CD4-positive, alpha-beta T cell (primary cell): ENCODE data around the gene BTN1A1. TPM values are rescaled to one million over a fixed set of nuclear protein-coding genes. Genes with fewer than 3 reads are reported as not detected.
A peak's percentile ranks its signal among the peaks of the same experiment; 100 is the strongest.

Experiments used
- ATAC-seq: fragments of 200-7000 bp; cut with Tn5 transposase; one replicate; pipeline ENCODE4 v1.10.0; 2022; ENCODE audit warnings: mild to moderate bottlenecking; ENCODE audit not compliant: poor library complexity
- CTCF ChIA-PET: fragments of 350-600 bp; sonication (Branson Sonifier 250); formaldehyde crosslinking; loops from one replicate; lab custom pipeline; 2021; ENCODE audit warnings: antibody characterized with exemption, inconsistent platforms; lab: Charles Lee
- POLR2A ChIA-PET: fragments of 350-600 bp; sonication (Branson Sonifier 250); formaldehyde crosslinking; loops from one replicate; lab custom pipeline; 2021; ENCODE audit warnings: antibody characterized with exemption, inconsistent platforms; lab: Charles Lee
- DNase-seq, 14 experiments: peaks; one replicate each; pipeline ENCODE4 v3.0.0-alpha.2; 2013 to 2020; ENCODE audit warnings: mixed read lengths in 2 of 14
- H3K27ac ChIP-seq, 2 donors: one replicate each; pipeline versions ENCODE4 v1.5.1 to v1.7.0; 2013; ENCODE audit warnings: low read length in 2 of 2, low read depth in 1 of 2, mild to moderate bottlenecking in 1 of 2
- H3K27me3 ChIP-seq, 2 experiments: 1 replicate in 1 of 2; 2 replicates in 1 of 2; pipeline versions ENCODE4 v1.6.1 to v1.7.0; 2013; ENCODE audit warnings: low read length in 2 of 2, control low read depth in 1 of 2, mild to moderate bottlenecking in 1 of 2, moderate library complexity in 1 of 2; ENCODE audit not compliant: insufficient read depth in 2 of 2, control insufficient read depth in 1 of 2
- H3K36me3 ChIP-seq: one replicate; pipeline ENCODE4 v1.6.1; 2013; ENCODE audit warnings: low read length, control low read depth; ENCODE audit not compliant: insufficient read depth
- H3K4me1 ChIP-seq: one replicate; pipeline ENCODE4 v1.6.1; 2013; ENCODE audit warnings: low read length, control low read depth; ENCODE audit not compliant: insufficient read depth
- H3K4me3 ChIP-seq: one replicate; pipeline ENCODE4 v1.5.1; 2013; ENCODE audit warnings: mild to moderate bottlenecking, low read length, moderate library complexity
- H3K9me3 ChIP-seq, 2 experiments: 1 replicate in 1 of 2; 2 replicates in 1 of 2; pipeline versions ENCODE4 v1.6.1 to v1.7.0; 2013; ENCODE audit warnings: low read length in 2 of 2, mild to moderate bottlenecking in 2 of 2, control low read depth in 1 of 2, moderate library complexity in 1 of 2; ENCODE audit not compliant: control insufficient read depth in 1 of 2, insufficient read depth in 1 of 2
- H3K27ac Mint-ChIP-seq: one replicate; pipeline ENCODE4 v1.8.0; 2020; ENCODE audit warnings: mixed read lengths
- H3K27me3 Mint-ChIP-seq: one replicate; pipeline ENCODE4 v1.8.0; 2021; ENCODE audit warnings: mixed read lengths
- H3K36me3 Mint-ChIP-seq: one replicate; pipeline ENCODE4 v1.8.0; 2021; ENCODE audit warnings: low read depth, mixed read lengths
- H3K4me1 Mint-ChIP-seq: one replicate; pipeline ENCODE4 v1.8.0; 2021; ENCODE audit warnings: low read depth, mixed read lengths
- H3K4me3 Mint-ChIP-seq: one replicate; pipeline ENCODE4 v1.8.0; 2020; ENCODE audit warnings: mild to moderate bottlenecking, mixed read lengths
- H3K9me3 Mint-ChIP-seq: one replicate; pipeline ENCODE4 v1.8.0; 2020; ENCODE audit warnings: mixed read lengths
- intact Hi-C, 2 experiments: fragments of 100-400 bp; cut with DNase I in 1 of 2; cut with micrococcal nuclease in 1 of 2; formaldehyde crosslinking; loops; one replicate each; pipeline versions ENCODE4 v1.15.1 to v1.9.0; 2023 to 2025; cut with DNase I, micrococcal nuclease
- total RNA-seq, 174 experiments: library from RNA in 2 of 174; stranded (reverse) in 2 of 174; gene quantifications; one replicate each; pipeline ENCODE4 v1.2.3 and lab custom pipeline; 2021 to 2026
- TF ChIP-seq, protein P1 (sequence below): fragments of 200-600 bp; IDR thresholded peaks from one replicate; pipeline ENCODE4 v1.8.0; 2022; ENCODE audit warnings: antibody characterized with exemption, mild to moderate bottlenecking

The BTN1A1 gene
- total RNA-seq, 2 experiments from 2014 or later = not detected

DNA sequence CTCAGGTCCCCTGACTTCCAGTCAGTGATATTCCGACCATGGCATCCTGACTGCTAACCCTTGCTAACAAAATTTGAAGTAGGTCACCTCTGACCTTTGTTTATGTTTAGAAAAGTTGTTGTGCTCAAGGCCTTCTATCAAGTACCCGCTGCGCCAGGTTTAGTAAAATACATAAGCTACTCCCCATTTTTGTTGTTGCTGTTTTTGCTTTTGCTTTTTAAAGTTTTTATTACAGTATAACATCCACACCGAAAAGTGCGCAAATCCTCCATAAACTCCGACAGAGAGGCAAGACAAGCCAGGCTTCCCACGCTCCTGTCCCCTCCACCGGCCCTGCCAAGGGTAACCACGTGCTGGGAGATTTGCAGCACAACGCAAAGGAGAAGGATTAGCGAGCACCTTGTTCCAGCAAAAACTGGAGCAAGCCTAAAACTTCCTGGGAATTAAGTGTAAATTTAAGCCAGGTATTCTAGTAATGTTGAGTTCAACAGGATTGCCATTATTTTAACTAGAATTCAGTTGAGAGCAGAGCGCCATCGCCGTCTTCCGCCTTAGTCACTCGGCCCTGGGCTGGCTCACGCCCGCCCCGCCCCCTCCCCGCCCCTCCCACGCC is 20.2 kb downstream of the BTN1A1 start:
- ATAC-seq (peak; percentile 22), DNase-seq (peak in 2 of 14 experiments; percentile 16 to 20)
- CTCF ChIA-PET = interaction anchor here (1.5 to 2.7 kb wide), 3 partner anchors 12 to 76 kb away, joined by 3 to 15 read pairs (median 12); no protein-coding TSS in a partner anchor
- Histone ChIP-seq H3K27me3 (no peaks in the 10 kb centered on the region), H3K4me1 (peaks cover 10% of the 10 kb centered on the region), H3K27ac (peak overlapping the region; percentile 62 to 66), H3K36me3 (no peaks in the 10 kb centered on the region), H3K4me3 (peak overlapping the region; percentile 46), H3K9me3 (no peaks in the 10 kb centered on the region)
- Mint-ChIP-seq H3K4me3 (peak overlapping the region; percentile 87), H3K27me3 (peaks cover 9% of the 10 kb centered on the region), H3K27ac (peak overlapping the region; percentile 99), H3K4me1 (peaks cover 30% of the 10 kb centered on the region), H3K9me3 (no peaks in the 10 kb centered on the region), H3K36me3 (peaks cover 16% of the 10 kb centered on the region)
- intact Hi-C loops = loop anchor here (2.0 kb wide), 1 partner anchor 46 kb away; no protein-coding TSS in a partner anchor
- POLR2A ChIA-PET = interaction anchor here (0.6 to 5.1 kb wide), 13 partner anchors 10 to 315 kb away, joined by 3 to 80 read pairs (median 3); partner anchors contain the start of genes BTN2A2 and HMGN4
- TF ChIP-seq, protein P1, sequence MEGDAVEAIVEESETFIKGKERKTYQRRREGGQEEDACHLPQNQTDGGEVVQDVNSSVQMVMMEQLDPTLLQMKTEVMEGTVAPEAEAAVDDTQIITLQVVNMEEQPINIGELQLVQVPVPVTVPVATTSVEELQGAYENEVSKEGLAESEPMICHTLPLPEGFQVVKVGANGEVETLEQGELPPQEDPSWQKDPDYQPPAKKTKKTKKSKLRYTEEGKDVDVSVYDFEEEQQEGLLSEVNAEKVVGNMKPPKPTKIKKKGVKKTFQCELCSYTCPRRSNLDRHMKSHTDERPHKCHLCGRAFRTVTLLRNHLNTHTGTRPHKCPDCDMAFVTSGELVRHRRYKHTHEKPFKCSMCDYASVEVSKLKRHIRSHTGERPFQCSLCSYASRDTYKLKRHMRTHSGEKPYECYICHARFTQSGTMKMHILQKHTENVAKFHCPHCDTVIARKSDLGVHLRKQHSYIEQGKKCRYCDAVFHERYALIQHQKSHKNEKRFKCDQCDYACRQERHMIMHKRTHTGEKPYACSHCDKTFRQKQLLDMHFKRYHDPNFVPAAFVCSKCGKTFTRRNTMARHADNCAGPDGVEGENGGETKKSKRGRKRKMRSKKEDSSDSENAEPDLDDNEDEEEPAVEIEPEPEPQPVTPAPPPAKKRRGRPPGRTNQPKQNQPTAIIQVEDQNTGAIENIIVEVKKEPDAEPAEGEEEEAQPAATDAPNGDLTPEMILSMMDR = no peak

DNA sequence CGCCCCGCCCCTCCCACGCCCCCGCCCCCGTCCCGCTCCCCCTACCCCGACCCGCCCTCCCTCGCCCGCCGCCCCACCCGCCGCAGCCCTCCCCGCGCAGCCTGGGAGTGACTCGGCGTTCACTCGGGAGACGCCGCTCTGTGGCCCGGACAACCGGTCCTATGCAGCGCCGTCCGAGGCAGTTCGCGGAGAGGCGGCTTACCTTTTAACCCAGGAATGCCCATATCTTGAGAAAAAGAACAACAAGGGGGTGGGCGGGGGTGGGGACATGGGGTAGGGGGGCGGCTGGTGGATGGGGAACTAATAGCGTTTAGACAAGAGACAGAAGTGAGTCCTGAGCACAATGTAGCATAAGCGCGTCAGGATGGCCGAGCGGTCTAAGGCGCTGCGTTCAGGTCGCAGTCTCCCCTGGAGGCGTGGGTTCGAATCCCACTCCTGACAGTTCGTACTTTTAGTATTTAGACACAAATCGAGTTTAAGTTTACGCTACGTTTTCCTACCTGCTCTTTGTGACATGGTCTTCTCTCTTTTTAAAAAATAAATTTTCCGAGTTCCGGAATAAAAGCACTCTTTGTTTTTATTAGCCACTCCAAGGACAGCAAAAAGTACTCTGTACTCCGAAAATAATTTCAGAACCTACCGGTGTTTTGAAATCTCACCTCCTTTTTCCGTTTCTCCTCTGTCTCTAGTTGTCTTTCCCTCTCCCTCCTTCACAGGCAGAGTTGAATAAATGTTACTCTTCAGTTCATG is 20.9 kb downstream of the BTN1A1 start:
- Mint-ChIP-seq H3K9me3 (no peaks in the 10 kb centered on the region), H3K4me3 (peak overlapping the region; percentile 89), H3K27me3 (peaks cover 9% of the 10 kb centered on the region), H3K36me3 (peaks cover 16% of the 10 kb centered on the region), H3K4me1 (peaks cover 30% of the 10 kb centered on the region), H3K27ac (peak overlapping the region; percentile 99)
- Histone ChIP-seq H3K27ac (peak overlapping the region; percentile 50 to 61), H3K27me3 (no peaks in the 10 kb centered on the region), H3K36me3 (no peaks in the 10 kb centered on the region), H3K4me1 (peaks cover 10% of the 10 kb centered on the region), H3K9me3 (no peaks in the 10 kb centered on the region), H3K4me3 (peak overlapping the region; percentile 65)
- intact Hi-C loops = loop anchor here (1.0 to 2.0 kb wide), 4 partner anchors 11 to 46 kb away; partner anchors contain the start of gene HMGN4 (in 1 of the 2)
- TF ChIP-seq, protein P1 = no peak
- ATAC-seq (peak; percentile 81), DNase-seq (peak; percentile 77 to 93 (median 84))
- ChIA-PET CTCF (interaction anchor here (0.6 to 2.7 kb wide), 5 partner anchors 11 to 75 kb away, joined by 3 to 15 read pairs (median 4); no protein-coding TSS in a partner anchor), POLR2A (interaction anchor here (0.7 to 5.1 kb wide), 13 partner anchors 9 to 315 kb away, joined by 3 to 80 read pairs (median 4); partner anchors contain the start of genes BTN2A2 and HMGN4)
